Left hindlimb (tissue), 1 donor: Measurements from ENCODE around the gene ANKIB1.

ENCODE experiments used
- DNase-seq: peaks from one replicate; pipeline ENCODE4 v3.0.0-alpha.2; 2018

The ANKIB1 gene

DNA sequence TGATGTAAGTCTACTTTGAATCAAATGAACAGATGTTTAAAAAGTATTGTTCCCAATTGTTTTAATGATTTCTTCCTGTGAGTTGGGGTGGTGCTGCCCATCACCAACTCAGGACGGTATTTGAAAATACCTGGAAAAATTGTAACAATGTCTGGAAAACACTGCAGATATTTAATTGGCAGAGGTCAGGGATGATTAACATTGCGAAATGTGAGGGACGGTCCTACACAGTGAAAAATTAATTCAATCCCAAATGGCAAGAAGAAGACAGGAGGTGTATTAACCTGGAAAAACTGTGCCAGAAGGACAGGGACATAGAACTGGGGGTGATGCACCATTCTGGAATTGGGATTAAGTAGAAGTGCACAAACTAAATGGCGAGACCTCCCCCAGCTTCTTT lies 29.6 kb downstream of the ANKIB1 start:
- no peak for DNase-seq

DNA sequence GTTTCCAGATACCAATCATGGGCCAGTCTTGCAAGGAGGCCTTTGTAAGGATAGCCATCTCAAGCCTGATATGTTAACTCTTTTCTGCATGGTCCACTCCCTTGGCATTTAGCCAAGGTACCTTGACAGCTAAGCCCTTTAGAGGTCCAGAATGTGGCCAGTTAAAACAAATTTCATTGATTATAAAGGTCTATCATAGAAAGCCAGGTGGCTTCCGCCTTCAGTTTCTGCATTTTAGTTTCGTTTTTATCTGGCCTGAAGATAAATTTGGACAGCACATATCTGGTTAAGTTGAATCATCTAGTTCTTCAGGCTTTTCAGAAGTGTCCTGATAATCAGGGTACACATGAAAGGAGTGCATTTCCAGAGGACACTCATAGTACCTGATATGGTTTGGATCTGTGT lies 30.7 kb downstream of the ANKIB1 start:
- no peak for DNase-seq

DNA sequence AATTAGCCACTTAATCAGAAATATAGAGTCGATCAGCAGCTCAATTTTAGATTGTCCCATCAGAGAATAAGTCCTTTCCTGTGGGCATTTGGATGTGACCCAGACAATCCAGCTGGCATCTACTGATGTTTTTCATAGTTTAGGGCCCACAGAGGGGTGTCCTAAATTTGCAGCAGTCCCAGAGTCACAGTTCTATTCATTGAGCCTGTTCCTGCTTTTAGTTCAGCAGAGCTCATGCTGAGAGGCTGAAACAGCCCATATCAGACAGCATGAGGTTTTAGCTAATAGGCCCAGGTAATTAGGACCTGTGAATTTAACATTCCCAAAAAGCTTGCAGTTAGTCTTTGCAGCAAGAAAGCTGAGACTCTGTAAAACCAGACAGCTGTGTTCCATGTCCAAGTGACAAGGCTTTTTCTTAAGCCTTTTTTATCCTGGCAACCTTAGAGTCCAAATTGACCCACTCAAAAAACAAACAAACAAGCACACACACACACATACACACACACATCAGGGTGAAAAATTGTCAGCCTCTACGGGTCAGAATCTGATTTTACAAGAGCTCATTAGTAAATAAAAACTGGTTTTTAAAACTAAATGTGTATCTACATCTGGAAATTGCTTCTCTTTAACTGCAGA lies 33.7 kb downstream of the ANKIB1 start:
- no peak for DNase-seq

DNA sequence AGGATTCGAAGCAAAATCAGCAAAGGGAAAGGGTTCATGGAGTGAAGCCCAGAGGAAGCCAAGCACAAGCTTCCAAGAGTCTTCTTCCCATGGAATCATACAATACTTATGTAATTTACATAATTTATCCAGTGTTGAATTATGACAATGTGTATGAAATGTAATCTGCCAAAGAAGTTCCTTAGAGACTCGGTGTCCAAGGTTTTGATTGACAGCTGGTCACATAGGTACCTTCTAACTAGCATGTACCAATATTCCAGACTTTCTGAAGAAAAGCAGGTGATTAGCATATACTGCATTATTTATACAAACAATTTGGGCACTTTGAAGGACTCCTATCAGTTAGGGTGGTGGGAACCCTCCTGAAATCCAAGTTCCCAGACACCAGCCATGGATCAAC lies 35.3 kb downstream of the ANKIB1 start:
- DNase-seq = no peak

DNA sequence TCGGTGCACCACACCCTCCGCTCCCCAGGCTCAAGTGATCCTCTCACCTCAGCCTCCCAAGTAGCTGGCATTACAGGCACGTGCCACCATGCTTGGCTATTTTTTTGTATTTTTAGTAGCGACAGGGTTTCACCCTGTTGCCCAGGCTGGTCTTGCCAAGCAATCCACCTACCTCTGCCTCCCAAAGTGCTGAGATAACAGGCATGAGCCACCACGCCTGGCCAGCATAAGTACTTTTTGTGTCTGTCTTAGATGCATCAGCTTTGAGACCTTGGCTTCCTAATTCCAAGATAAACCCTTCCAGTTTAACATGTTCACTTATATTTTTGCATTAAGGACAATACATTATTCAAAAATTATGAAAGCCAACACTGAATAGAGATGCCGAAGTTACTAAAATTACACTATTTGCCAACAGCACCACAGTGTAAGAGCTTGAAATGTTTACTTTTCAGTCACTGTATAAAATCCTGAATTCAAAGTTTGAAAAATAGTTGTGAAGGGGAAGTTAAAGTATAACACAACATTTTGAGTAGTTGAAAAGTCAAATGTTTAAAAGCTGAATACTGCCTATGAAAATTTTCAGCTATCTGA lies 36.5 kb downstream of the ANKIB1 start:
- no peak for DNase-seq

DNA sequence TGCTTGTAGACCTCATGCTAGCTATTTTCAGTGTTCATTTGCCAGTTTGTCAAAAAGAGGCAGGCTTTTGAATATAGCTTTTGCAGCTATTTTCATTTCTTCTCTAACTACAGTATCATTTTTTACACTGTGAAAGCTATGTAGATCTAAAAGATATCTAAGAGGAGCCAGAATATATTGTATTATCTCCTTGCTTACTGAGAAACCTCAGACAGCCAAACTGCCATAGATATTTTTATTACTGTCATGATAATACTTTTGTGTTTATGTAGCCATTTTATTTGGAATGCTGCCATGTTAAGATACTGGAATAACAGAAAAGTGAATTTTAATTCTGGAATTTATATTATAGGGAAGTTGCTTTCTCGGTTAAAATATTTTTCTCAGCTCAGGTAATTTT lies 37.2 kb downstream of the ANKIB1 start:
- DNase-seq = no peak

DNA sequence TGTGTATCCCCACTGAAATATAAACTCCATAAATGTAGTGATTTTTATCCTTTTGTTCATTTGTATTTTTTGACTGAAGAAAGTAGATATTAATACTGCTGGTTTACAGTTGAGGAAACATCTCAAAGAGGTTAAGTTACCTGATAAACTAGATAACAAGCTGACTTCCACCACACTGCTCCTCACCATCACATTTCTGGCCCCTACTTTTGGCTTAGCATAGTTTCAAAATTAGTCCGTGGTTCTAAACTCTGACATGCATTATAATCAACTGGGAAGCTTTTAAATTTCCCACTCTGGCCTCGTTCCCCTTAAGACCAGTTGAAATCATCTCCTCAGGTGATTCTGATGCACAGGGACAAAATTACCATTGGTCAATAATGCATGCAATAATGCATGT lies 43.5 kb downstream of the ANKIB1 start:
- no peak for DNase-seq

DNA sequence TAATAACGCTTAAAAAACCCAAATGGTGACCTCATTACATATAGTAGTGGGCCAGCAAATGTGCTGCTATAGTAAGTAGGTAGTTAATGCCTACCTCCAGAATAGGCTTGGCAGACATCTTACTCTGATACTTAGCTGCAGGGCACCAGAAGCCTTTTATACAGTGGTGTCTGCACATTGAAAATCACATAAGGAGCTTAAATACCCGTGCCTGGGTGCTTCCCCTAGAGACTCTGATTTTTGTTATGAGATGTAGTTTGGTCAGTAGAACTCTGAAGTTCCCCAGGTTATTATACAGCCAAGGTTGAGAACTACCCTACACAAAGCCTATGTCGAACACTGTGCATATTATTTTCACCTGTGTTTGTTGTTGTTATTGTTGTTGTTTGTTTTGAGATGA lies 47.2 kb downstream of the ANKIB1 start:
- DNase-seq = no peak

DNA sequence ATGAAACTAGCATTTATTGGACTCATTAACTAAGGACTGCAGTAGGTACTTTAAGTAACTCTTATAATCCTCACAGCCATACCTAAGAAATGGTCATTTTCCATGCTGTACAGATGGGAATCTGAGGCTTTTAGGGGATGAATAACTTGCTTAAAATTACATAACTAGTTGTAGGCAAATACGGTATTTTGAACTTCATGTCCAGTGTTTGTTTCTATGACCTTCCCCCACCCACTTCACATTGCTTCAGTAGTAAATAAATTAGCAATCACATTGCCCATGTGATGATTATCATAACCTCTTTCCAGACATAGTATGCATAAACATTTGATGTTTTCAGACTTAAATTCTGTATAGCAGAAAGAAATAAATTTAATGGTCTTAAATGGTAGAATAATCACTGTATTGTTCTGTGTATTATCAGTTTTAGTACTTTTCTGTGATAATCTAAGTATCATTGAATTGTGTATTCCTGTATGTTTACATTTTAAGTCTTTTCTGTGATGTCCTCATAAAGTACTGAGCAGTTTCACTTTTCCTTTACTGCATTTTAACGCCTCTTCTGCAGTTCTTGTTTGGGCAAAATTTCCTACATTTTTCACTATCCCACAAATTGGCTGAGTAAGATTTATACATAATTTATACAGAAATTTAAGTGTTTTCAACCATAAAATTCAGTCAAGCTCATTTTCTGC lies 48.3 kb downstream of the ANKIB1 start:
- DNase-seq = no peak

DNA sequence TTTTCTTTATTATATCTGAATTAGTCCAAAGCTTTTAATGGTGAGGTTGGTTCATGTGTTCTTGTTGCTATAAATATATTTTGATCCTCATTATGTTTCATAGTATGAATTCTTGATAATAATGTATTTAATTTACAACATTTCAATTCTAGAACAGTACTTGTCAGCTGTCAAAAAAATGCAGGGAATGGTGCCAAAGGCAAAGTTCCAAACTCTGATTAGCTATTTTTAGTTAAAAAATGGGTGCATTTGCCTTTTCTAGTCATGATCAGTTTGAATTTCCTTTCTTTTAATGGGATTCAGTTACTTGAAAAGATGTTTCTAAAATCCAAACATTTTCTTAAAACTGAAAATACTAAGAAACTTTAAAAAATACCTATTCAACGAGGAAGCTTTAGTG lies 49.6 kb downstream of the ANKIB1 start:
- DNase-seq = no peak

DNA sequence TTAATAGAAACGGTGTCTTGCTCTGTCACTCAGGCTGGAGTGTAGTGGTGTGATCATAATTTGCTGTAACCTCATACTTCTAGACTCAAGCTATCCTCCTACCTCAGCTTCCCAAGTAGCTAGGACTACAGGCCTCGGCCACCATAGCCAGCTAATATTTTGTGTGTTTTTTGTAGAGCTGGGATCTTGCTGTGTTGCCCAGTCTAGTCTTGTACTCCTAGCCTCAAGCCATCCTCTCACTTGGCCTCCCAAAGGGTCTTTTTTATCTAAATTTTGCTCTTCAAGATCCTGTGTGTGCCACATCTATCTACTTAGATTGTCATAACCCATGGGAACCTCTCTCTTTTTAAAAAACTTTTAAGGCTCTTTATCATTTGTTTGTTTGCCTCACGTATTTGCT lies 50.5 kb downstream of the ANKIB1 start:
- DNase-seq = no peak

DNA sequence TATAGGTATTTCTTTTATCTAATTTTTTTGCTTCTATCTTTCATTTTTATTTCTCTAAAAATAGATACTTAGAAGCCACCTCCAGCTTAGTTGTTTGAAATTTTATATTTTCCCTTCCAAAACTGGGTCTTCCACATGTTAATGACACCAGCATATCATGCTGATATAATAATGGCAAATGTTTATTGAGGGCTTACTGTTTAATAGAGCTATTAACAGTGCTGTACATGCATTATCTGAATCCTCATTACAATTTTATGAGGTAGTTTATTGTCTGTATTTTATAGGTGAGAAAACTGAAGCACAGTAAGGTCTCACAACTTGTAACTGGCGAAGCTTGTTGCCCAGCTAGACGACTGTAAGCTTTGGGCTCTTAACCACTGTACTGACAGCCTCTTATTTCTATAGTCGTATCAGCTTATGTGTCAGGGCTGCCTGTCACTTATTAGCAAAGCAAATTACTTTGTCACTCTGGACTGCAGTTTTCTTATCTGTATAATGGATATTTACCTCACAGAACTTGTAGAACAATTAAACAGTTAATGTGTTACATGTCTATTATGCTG lies 51.2 kb downstream of the ANKIB1 start:
- no peak for DNase-seq

DNA sequence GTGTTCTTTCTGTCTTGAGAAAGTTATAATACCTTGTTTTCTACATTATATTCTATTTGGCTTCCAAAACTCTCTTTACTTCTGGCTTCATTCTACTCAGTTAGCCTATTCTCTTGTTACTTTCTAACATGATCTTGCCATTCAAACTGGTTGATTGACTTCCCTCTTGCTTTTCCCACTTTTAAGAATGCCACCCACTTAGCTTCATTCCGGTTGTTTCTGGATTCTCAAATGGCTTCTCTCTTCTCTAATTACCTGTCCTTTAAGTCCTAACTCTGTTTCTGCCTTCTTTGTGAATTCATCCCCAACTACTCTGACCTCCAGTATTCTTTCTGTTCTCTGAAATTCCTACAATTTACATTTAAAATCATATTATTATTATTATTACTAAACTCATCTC lies 52.0 kb downstream of the ANKIB1 start:
- DNase-seq = no peak

DNA sequence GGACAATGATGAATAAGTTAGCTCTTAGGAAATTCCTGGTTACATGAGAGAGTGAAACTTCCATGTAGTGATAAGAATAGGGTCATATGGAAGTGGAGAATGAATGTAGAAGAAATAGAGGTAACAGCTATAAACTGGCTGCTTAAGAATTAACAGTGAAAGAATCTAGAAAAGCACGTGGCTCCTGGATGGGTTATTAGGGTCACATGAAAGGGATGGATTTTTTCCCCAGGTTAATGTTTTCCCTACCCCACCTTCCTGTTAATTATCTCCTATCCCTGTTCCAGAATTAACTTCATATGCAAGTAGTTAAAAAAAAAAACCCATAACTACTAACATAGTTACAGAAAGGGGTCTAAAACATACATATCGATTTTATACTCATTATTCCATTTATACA lies 58.0 kb downstream of the ANKIB1 start:
- DNase-seq = no peak

DNA sequence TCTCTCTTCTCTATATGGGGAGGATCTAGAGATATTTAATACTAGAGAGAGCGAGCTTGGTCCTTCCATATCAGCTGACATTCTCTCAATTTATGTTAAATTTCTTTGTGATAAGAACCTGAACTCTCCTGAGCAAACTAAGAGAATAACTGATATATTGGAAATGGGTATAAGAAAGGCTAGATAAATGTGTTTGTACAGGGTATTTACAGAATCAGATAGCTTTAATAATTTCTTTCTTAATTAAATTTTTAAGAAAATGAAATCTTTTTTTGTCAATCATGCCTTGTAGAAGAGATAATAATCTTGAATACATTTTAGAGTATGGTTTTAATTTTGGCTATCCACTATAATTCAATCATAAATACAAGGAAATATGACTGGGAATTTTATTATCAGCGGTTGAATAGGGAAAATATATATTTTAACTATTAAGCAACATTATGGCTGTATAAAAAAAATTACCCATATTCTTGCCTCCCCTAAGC lies 58.7 kb downstream of the ANKIB1 start:
- no peak for DNase-seq

DNA sequence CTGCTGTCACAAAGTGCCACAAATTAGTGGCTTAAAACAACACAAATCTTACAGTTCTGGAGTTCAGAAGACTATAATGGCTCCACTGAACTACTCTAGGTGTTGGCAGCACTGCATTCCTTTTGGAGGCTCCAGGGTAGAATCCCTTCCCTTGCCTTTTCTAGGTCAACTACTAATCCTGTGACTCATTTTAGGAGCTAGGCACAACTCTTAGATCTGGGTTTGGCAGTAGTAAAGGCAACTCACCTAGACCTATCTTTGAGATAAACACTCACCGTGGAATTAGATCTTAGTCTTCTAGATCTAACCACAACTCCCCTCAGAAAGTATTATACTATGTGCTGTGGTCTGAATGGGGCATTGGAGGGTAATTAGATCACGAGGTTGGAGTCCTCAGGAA lies 60.4 kb downstream of the ANKIB1 start:
- DNase-seq = no peak

DNA sequence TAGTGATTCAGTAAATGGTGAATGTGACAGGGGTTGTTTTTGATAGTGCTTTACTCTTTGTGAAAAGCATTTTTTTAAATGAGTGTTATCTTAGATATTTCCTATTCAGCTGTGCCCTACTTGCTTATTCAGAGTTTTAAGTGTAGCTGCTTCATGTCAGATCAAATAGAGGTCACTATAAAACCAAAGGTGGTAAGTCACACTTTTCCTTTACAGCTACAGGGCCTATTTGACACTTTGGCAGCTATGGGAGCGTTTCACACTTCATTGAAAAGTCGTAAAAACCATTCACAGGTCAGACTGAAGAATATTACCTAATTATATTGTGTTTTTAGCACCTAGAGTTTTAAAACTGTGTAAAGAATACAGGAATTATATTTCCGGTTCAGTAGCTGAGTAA lies 67.3 kb downstream of the ANKIB1 start:
- no peak for DNase-seq

DNA sequence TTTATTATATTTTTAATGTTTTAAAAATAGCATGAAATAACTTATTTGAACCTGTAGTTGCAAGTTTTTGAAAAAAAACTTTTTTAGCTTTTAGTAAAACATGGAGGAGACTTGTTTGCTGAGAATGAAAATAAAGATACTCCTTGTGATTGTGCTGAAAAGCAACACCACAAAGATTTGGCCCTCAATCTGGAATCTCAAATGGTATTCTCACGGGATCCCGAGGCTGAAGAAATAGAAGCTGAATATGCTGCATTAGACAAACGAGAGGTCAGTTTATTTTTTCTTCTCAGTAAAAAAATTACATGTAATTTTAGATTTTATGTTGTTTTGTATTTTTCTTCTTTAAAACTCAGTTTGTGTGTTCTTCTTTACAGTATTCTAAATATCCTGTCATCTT lies 73.5 kb downstream of the ANKIB1 start:
- no peak for DNase-seq

DNA sequence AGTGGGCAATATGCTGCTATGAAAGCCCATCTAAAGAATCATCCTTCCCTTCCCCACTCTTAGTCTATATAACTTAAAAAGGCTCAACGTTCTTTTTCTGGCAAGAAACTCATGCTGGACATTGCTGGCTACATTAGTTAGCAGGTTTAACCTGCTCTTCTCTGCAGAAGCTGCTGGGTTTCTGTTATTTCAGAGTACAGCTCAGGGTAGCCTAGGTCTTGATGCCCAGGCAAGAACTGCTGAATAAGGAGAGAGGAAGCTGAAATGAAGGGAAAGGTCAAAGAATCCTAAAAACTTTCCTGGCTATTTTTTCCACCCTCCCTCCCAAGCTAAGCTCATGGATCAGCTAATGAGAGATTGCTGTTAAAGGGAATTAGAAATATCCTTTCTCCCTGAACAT lies 79.4 kb downstream of the ANKIB1 start:
- no peak for DNase-seq

DNA sequence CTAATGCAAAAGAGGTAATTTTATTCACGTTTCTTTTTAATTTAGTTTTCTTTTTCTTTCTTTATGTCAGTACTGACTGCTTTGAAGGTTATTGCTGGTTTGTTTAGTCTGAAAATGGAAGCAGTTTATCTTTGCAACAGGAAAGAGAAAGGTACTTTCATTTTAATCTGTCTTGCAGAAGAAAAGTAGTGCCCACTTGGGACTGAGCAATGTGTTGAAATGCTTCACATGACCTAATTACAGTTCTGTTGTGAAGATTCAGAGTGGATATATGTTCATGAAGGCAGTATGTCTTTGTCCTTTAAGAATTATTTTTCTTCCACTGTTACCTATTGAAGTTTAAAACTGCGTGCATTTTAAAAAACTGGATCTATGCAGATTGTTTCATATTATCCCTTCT lies 80.1 kb downstream of the ANKIB1 start:
- DNase-seq = no peak

DNA sequence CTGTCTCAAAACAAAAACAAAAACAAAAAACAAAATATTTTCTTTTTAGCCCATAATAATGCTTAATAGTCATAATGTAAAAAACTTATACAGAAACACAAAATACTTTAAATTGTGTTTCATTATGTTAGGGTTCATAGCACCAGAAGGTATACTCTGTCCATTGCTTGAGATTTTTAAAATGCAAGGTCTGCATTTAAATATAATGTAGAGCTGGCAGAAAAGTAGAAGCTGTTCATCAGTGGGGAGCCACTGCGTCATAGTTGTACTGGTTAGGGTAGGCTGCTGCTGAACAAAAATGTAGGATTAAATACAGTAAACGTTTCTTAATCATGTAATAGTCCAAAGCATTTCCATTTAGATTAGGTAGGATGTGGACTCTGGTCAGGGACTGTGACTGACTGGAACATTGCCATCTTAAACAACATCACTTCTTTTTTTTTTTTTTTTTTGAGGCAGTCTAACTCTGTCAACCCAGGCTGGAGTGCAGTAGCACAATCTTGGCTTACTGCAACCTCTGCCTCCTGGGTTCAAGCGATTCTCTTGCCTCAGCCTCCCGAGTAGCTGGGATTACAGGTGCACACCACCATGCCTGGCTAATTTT lies 85.2 kb downstream of the ANKIB1 start:
- DNase-seq = no peak

DNA sequence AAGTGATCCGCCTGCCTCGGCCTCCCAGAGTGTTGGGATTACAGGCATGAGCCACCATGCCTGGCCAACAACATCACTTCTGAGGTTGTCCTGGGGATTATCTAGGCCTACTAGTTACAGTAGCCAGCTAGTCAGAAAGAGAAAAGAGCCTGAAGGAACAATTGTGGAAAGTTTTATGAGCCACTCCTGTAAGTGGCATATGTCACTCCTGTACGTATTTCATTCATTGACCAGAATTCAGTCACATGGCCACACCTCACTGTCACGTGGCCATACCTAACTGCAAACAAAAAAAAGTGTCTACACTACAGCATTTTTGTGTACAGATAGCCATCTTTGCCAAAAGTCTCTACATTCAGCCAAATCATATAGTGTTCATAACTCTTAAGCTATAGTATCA lies 85.7 kb downstream of the ANKIB1 start:
- DNase-seq = no peak

DNA sequence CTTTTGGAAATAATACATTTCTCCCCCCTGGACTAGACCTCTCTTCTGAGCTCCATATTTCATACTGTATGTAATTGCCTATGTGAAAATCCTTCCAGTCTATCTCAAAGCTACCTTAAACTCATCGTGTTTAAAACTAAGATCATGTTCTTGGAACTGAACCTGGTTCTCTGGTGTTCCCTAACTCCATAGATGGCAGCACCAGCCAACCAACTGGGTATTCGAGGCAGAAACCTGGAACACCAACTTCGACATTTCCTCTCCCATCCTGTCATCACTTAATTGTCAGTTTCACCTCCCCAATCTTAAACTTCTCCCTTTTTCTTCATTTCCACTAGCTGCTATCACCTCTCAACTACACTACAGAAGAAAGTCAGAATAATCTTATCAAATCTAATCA lies 87.0 kb downstream of the ANKIB1 start:
- DNase-seq = no peak

DNA sequence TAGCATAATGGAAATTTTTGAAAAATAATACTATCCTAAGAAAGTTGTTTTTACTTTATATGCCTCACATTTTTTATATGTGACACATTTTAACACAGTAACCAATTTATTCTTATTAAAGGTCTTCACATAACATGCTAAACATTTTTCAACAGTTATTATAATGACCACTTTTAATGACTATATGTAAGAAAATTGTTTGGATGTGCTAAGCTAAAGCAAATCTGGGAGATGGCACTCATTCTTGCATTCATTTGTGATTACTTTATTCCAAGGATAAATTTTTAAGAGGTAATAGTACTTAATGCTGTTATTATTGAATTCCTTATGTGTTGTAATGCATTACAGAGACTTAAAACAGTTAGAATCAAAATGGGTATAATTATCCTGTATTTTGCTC lies 88.1 kb downstream of the ANKIB1 start:
- no peak for DNase-seq
